GM18951 (cell line): ENCODE measurements around the gene FLNB.
"Not testable (repeated sequence)": the region's sequence is repeated elsewhere in the genome, so short reads cannot be mapped to it uniquely, and the experiment has no call there.

Experiments used
- POLR2A ChIP-seq: IDR thresholded peaks from 4 replicates; pipeline ENCODE4 v1.6.1; 2011; ENCODE audit warnings: mild to moderate bottlenecking; ENCODE audit not compliant: insufficient read length, insufficient read depth; ENCODE audit errors: extremely low read depth
- in situ Hi-C: fragments of 300-500 bp; cut with MboI; formaldehyde crosslinking; loops from one replicate; pipeline ENCODE4 v1.12.0; 2022; ENCODE audit warnings: low sequenced_read_pairs, mixed read lengths, inconsistent platforms; ENCODE audit not compliant: unreplicated experiment

FLNB gene

DNA sequence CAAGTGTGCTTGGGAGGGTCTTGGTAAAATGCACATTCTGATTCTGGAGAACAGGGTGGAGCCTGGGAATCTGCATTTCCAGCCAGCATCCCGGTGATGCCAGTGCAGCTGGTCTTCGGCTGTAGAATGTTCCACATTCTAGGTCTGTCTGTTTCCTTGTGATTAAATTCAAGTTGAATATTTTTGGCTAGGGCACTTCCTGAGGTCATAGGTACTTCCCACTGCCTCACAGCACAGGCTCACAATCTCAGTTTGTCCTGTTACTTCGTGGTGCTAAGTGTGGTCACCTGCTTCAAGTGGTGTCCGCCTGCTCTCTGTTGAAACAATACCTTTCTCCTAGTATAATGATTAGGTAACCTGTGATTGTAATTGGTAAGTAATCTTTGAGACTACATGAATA, 40.1 kb downstream of the FLNB start:
- no peak for TF ChIP-seq POLR2A
- in situ Hi-C loops: no loop called here

DNA sequence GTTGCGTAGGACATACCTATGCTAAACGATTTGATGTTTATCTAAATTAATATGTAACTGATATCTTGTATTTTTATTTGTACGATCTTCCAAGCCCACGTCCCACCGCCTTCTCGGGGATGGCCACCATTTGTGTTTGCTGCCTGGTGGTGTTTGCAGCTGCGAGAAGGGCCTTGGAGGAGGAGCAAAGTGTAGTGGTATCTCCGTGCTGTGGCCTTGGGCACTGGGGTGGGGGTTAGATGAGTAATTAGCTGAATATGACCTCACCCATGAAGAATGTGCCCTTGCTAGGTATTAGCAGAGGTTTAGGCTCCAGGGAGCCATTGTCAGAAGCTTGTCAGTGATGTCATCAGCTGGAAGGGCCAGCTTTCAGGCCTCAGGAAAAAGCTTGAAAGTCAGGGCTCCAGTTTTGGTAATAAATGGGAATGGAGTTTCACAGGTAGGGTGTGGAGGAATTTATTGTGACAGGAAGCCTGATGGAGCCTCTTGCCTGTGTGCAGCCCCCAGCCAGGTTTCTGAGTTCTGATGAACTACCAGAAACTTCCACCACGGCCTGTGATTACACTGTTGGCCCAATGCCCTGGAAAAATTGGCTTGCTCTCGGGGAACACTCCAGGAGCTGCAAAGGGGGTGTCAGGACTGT, 41.0 kb downstream of the FLNB start:
- no peak for TF ChIP-seq POLR2A
- in situ Hi-C loops: no loop called here

DNA sequence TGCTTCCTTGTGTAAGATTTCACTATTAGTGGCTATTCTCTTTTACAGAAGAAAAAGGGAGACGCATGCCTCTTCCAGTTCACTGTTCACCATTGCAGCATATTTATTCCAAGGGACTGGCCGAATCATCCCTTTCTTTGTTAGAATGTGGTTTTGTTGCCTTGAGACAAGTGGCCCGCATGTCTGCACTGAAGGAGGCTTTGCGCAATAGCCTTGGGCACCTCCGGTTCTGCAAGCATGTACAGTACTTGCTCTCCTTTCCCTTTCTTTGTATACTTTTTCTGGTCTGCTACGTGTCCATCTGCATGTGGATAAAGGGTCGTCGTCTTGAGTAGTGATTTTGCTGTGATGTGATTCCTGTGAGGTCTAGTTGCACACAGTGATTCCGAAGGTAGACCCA, 43.0 kb downstream of the FLNB start:
- in situ Hi-C loops: no loop called here
- no peak for TF ChIP-seq POLR2A

DNA sequence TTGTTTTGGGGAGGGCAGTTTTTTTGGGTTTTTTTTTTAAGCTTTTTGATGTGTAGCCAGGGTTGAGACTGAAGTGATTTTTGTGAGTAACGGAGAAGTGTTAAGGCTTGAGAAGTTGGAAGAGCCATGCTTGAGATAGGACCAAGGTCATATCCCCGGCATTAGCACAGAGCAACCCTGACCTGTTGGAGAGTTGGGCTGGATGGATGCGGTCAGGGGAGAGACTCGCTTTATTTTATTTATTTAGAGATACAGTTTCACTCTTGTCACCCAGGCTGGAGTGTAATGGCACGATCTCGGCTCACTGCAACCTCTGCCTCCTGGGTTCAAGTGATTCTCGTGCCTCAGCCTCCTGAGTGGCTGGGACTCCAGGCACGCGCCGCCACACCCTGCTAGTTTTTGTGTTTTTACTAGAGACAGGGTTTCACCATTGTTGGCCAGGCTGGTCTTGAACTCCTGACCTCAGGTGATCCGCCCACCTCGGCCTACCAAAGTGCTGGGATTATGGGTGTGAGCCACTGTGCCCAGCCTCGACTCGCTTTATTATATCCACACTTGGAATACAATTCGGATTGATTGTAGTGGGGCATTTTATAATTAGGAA, 43.5 kb downstream of the FLNB start:
- in situ Hi-C loops: not testable (repeated sequence)

DNA sequence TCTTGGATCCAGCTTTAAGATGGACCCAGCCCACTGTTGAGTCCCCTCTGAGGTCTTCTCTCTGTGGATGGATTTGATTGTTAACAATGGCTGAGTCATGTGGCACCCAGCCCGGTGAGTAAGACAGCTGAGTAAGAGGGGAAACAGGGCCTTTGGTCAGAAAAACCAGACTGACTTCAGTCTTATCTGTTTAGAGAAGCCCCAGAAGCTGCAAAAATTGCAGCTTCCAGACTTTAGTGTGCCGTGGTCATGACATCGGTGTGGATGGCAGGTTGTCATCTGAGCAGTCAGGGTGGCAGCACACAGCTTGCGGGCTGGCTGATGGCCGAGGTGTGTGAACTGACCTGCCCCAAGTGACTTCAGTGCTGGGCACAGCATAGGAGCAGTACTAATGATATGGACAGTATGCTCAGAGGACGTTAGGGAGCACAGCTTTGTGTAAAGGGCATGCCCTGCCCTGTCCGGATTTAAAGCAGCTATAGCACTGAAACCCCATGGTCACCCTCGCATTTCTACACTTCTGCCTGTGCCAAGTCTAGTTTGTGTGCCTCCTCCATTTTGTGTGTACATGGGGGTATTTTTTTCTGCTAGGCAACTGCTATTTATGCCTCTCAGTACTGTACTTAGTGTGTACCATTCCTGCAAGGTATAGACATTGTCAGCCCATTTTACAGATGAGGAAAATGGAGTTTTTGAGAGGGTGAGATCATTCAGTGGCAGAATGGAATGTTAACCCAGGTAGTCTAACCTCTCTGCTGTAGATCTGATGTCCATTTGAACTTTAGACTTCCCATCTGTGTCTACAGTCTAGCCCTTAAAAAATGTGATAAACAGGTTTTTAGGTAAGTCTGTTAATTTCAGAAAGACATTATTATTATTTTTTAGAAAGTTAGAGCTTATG, 44.4 kb downstream of the FLNB start:
- no peak for TF ChIP-seq POLR2A
- in situ Hi-C loops: no loop called here

DNA sequence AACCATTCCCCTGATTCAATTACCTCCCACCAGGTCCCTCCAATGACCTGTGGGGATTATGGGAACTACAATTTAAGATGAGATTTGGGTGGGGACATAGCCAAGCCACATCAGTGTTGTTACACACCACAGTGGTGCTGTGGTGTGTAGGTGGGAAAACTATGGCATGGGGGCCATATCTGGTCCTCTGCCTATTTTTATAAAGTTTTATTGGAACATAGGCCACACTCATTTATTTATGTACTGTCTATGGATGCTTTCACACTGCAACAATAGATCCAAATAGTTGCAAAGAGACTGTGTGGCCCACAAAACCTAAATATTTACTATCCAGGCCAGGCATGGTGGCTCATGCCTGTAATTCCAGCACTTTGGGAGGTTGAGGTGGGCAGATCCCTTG, 46.4 kb downstream of the FLNB start:
- in situ Hi-C loops: no loop called here

DNA sequence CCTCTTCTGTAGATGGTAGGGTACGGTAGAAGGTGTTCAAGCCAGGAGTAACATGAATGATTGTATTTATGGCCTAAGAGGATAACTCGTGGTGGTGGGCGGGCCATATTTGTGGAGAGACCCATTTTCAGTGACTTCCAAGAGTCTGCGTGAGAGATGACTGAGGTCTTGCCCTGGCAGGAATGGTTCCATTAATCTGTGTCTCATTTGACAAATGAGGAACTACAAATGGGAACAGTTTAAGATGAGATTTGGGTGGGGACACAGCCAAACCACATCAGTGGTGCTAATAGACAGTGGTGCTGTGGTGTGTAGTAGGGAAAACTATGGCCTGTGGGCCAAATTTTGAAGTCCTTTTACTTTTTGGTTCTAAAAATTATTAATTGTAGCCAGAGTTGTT, 47.1 kb downstream of the FLNB start:
- no peak for TF ChIP-seq POLR2A
- in situ Hi-C loops: no loop called here

More for the DNA sequence above, 46.4 kb downstream of the FLNB start:
- TF ChIP-seq POLR2A: no peak

DNA sequence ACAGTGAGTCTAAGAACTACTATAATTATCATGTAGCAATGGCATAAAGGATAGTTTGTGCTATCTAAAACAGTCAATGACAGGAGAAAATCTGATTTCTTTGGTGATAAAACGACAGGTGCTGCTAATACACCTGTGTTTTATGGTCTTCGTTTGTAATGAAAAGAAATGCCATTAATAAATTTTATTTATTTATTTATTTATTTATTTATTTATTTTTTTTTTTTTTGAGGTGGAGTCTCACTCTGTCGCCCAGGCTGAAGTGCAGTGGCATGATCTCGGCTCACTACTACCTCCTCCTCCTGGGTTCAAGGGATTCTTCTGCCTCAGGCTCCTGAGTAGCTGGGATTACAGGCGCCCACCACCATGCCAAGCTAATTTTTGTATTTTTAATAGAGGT, 47.7 kb downstream of the FLNB start:
- in situ Hi-C loops: not testable (repeated sequence)

DNA sequence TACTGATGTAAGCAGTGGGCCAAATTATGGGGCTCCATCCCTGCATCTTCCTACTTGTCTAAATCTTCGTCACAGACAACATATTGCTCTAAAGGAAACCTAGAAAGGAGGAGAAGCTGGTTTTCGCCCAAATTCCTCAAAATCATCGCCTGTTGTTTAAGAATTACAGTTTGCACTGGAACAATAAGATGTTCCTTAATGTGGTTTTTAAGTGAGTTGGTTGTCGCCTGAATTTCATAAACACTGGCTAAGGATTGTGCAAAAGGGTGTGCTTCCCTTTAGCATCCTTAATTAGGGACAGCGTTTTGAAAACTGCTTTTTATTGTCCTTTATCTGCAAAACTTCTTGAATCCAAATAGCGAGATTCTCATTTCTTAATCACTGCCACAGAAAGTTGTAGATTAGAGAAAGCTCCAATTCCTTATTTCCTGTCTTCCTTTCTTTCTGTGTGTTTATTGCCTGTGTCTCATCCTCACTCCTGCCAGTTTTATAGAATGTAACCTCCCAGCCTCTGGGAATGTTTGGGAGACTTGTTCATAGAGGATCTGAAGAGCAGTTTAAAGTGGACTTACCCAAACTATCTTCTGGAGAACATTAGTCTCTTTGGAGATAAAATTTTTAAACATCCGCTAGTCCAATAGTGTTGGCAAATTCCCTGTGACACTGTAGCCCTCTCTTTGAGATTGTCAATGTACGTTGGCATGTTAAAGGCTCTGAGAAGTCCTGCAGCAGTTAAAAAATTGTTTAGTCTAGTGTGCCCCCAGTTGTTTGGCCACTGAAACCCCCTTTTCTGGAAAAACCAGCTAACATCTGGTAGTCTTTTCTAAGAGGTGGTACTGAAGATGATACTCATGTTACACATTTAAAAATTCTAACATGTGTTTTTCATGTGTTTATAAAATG, 50.4 kb downstream of the FLNB start:
- TF ChIP-seq POLR2A: no peak
- in situ Hi-C loops: no loop called here

DNA sequence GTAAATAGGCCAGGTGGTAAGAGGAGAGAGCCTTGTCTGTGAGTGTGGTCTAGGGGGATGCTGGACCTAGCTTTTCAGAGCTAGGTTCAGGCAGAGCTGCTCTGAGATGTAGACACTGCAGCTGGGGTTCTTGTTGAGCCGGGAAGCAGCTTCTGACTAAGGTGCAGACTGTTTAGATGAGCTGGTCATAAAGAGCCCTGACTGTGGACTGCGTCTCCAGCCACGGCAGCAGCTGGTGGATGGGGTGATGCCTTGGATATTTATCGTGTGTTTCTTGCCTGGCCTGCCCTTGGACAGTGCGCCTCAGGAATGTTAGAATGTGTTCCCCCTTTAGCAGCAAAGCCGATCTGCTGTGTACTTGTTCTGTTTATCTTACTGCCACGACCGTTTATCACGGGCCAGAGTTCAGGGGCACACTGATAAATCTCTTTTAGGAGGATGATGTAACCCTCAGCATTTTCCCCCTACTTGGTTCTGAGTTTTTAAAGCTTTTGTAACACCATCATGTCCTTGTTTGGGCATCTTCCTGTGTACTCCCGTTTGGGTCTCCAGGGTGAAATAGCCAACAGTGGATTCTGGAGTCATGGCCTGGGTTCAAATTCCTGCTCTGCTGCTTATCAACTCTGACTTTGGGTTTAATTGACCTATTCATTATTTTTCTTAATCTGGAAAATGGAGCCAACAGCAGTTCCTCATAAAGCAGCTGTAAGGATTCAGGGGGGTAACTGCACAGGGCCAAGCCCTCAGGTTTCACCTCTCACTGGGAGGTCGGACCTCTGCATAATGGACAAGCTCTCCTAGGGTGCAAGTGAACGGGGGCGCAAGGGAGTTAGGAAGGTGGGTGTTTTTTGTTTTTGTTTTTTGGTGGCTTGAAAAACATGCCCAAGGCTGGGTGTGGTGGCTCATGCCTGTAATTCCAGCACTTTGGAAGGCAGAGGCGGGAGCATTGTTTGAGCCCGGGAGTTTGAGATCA, 51.4 kb downstream of the FLNB start:
- in situ Hi-C loops: no loop called here
- TF ChIP-seq POLR2A: no peak

DNA sequence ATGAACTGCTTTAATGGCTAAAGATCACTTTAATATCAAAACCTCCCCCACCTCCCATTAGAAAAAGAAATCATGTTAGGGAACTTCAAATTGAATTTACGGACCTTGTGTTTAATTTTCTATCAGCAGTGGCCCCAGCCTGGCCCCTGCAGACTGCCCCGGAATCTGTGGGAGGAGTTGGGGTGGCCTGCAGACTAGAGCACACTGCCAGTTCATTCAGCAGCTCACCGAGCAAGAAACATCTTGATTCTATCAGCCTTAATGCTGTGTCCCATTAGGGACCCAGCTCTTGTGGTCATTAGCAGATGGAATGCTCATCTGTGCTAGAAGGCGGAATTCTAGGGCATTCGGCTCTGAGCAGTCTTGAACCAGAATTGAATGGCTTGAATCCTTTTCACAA, 54.2 kb downstream of the FLNB start:
- in situ Hi-C loops: no loop called here
- TF ChIP-seq POLR2A: no peak

DNA sequence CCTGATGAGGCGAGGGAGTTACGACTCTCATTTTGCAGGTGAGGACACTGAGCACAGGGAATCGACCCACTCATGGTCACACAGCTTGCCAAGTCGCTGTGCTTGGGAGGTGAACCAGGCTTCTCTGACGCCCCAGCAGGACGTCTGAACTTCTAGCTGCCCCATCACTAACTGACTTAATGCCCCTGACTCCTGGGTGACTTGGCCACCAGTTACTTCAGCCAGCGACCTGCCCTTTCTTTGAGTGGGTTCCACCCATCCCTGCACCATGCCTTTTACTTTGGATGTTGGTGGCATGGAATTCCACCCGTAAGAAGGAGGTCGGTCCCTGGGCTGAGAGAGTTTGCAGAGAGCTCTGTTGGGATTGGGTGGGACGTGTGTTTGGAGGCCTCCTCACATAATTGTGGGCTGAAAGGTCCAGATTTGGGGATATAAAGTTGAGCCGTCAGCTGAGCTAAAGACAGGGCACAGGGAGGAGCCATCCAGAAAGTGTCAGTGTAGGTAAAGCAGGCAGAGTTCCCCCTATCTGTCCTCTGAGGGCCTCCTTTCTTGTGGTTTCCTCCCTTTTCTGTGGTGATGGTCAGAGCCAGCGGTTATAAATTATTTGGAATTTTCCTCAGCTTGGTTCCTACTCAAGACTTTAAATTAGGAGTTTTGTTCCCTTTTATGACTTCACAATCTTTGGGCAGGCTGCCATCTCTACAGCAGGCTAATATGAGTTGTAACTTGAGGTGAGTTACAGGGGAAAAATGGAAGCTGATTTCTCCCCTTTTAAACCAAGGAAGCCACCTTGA, 55.0 kb downstream of the FLNB start:
- TF ChIP-seq POLR2A: no peak
- in situ Hi-C loops: no loop called here
